NCI-H2196 treated with DMSO at 0.1 percent for 48 hours (cell line): ENCODE results near the gene NKX2-1.
"Not testable (repeated sequence)": the region's sequence is repeated elsewhere in the genome, so short reads cannot be mapped to it uniquely, and the experiment has no call there.

Source experiments
- DNase-seq: peaks from one replicate; lab custom pipeline; 2025; ENCODE audit not compliant: unreplicated experiment; lab: John Stamatoyannopoulos, UW

The NKX2-1 gene

DNA sequence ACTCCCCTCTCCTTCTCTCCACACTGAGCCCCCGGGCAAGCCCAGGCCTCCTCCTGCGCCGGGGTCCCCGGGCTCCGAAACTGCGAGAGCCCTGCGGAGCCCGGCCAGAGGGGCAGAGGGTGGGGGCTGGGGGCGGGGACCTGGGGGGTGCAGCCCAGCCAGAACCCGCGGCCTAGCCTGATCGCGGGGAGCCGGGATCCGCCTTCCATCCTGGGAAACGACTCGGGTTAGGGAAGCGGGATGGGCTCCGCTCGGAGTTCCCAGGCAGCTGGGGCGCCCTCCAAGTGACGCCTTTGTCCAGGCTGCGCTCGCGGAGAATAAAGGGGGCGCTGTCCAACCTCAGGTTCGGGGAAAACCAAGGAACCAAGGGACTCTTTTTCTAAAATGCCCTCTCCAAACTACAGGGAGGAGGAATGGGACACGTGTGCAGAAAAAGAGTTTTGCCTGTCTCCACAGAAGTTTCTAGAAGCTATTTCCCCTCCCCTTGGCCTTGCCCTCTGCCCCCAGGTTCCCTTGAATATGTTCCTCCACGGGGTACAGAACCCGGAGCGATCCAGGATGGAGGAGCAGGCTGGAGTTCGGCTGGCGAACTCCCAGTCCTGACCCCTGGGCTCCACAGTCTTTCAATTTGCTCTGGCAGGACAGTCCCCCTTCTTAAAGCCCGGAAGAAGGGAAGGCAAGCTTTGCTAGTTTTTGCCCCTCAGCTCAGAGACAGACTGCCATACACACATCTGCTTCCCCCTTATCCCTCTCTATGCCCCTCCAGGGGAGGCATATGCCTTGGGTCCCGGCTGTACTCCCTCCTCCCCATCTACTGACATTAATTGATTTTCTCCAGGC is 13.9 kb downstream of the NKX2-1 start:
- no peak for DNase-seq

GRCh38 chr14:36505181-36505815 is 14.7 kb downstream of the NKX2-1 start:
- DNase-seq = no peak

- DNase-seq = no peak
Observed at GRCh38 chr14:36504771-36505175, 15.3 kb downstream of the NKX2-1 start.

DNA sequence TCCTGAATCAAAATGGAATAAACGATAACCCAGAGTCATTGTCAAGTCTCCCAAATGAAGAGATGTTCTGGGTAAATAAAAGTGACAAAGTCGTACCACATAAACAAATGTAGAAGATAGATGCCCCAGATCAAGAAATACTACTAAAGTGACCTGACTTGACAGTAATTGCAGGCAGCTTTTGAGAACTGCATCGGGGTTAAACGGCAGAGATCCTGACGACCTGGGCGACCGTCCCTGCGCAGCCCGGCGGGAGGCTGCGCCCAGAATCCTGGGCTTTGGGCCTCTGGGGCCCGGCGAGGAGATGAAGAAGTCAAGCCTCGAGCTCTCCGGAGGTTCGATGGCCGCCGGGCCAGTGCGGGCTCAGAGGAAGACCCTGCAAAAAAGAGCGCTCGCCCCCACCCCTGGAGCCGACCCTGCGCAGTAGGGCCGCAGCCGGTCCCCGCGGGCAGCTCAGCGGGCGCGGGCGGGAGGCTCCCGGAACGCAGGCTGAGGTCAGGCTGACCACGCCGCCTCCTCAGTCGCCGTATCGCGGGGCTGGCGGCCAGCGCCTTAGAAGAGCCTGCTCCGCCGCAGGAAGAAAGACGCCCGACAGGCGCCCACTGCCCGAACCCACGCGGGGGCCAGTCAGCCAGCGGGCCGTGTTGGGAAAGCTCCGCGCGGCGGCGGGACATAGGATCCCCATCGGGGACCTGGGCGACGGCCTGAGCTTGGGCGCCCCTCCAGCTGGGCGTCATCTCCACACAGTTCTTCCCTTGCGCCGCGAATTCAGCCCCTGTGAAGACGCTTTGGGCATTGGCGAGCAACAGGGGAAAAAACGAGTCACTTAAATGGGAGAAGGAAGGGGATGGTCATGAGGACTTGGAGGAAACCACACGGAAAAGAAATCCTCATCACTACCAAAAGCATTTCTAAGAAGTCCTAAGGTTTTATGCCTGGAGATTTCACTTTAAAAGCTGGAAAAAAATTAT is 16.0 kb downstream of the NKX2-1 start:
- DNase-seq = no peak

- DNase-seq = no peak
Observed at GRCh38 chr14:36502558-36503508, 17.2 kb downstream of the NKX2-1 start.

GRCh38 chr14:36498938-36499337 is 21.1 kb downstream of the NKX2-1 start:
- DNase-seq = no peak

- DNase-seq = no peak
Observed at GRCh38 chr14:36496346-36496745, 23.7 kb downstream of the NKX2-1 start.

GRCh38 chr14:36495666-36496065 is 24.4 kb downstream of the NKX2-1 start:
- DNase-seq = no peak

- DNase-seq = no peak
Observed at GRCh38 chr14:36493761-36494160, 26.3 kb downstream of the NKX2-1 start.

DNA sequence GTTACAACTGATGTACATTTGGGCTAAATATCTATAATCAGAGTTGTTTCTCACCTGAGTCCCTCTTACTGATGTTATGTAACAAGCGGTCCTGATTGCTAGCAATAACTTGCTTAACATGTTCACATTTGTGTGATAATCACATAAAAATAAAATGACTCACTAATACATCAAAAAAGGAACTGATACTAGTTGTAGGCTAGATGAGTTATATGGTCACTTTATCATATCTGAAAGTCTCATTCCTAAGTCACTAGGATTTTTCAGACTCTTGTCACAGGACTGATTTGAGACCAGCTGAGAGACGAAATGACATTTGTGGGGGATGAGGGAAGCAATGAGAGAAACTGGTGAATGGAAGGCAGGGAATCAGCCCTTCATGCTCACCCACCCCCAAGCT is 34.3 kb downstream of the NKX2-1 start:
- no peak for DNase-seq

- no peak for DNase-seq
Observed at GRCh38 chr14:36479344-36479743, 40.7 kb downstream of the NKX2-1 start.

DNA sequence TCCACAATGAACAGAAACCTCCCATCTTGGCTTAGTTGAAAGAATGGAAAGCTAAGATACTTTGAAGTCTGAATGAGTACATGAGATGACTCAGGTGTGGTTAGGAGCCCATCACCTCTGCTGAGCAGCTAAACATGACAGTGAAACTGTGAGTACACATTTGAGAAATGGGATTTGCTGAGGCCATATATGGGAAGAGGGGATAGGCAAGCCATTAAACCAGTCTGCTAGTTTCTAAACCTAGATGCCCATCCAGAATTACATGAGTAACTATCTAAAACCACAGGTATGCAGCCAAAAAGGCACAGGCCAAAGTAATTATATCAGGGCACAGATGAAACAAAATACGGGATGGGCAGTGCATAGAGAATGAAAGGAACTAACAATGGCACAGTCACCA is 41.2 kb downstream of the NKX2-1 start:
- DNase-seq = peak; percentile 25

DNA sequence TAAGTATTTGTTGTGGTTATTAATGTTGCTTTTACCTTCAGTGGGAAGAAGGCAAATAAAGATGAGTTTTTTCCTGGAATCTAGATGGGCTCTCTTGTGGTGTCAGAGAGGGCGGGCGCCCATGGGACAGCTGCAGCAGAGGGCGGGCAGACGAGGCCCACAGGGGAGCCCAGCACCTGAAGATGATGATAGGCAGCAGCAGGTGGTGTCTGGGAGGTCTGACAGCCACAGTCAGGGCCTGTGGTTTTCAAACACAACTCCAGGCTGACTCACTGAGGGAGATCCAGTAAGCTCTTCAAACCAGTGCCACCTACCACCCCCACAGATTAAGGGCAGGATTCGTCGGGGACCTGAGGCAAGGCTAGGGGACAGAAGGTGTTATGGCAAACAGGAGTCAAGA is 42.8 kb downstream of the NKX2-1 start:
- DNase-seq = no peak

- not testable (repeated sequence) for DNase-seq
Observed at GRCh38 chr14:36476061-36476460, 44.0 kb downstream of the NKX2-1 start.

DNA sequence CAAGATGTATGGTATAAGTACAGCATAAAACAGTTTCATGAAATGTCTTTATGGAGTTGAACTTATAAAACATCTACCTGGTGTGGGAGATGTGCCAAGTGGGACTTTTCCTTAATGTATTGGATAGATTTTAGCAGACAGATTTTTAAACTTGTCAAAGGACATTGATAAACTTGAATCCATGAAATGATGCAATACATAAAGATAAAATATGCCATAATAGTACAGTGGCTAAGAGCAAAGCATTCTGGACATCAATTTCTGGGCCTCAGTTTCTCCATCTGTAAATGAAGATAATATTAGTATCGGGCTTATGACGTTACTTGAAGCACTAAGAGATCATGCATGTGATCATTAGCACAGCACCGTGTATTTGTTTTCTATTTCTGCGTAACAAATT is 45.4 kb downstream of the NKX2-1 start:
- no peak for DNase-seq

- no peak for DNase-seq
Observed at GRCh38 chr14:36471431-36471830, 48.6 kb downstream of the NKX2-1 start.

GRCh38 chr14:36467332-36467731 is 52.7 kb downstream of the NKX2-1 start:
- DNase-seq = no peak
